ENCODE data around the gene XRCC5. TPM values are rescaled to one million over a fixed set of nuclear protein-coding genes. Genes with fewer than 3 reads are reported as not detected.

Gene XRCC5
- total and polyA plus RNA-seq, 2 of the 8 experiments (the other 6 are each of a cell fraction or from before 2014, with no cell fraction given): 308 to 644 TPM

DNA sequence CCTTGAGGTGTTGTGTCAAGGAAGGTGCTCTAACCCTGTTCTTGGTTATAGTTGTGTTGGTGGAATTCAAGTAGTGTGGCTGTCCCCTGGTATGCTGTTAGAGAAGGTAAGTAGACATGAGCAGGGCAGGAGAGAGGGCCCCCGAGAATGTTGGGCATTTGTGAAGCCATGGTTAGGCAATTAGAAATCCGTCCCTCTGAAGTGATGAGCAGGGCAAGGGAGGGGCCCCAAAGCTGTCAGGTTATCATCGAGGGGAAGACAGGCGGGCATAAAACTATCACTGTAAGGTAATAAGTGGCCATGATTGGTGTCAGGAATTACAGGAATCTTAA, 5.2 kb downstream of the XRCC5 start:
- Histone ChIP-seq H4K91ac (replicated peaks; ENCODE audit: insufficient read length, low read length) (no peak overlapping the region), H2AFZ (ENCODE audit: low read length) (no peak overlapping the region), H3K56ac (replicated peaks; ENCODE audit: insufficient read length, low read depth, low read length) (no peak overlapping the region), H3K4ac (replicated peaks; ENCODE audit: insufficient read length, low read depth, low read length) (peak overlapping the region; percentile 10), H2BK12ac (ENCODE audit: low read depth, low read length) (no peak overlapping the region; the same call in 1 of the 2 replicates), H3K23me2 (ENCODE audit: low read depth, low read length) (no peaks in the 10 kb centered on the region; the same call in 1 of the 2 replicates), H2BK5ac (ENCODE audit: low read depth, low read length) (peak overlapping the region; percentile 35; the same call in 1 of the 2 replicates), H3K4me2 (ENCODE audit: insufficient read depth in 1 of 2, low read depth in 2 of 2, low read length in 2 of 2) (peak overlapping the region; percentile 12 to 50; a peak in 3 of 4 replicates), H4K20me1 (replicated peaks in 1 of 2; ENCODE audit: control insufficient read depth in 1 of 2, insufficient read depth in 2 of 2, low read length in 2 of 2) (peaks cover 0 to 10% of the 10 kb centered on the region in 2 experiments), H2BK15ac (ENCODE audit: low read length) (no peak overlapping the region), H4K5ac (ENCODE audit: insufficient read length, low read depth, low read length) (no peak overlapping the region), H3K23ac (ENCODE audit: insufficient read length) (no peak overlapping the region), H3K79me2 (ENCODE audit: control insufficient read depth in 1 of 2, insufficient read depth in 2 of 2, low read length in 2 of 2) (peaks cover 31 to 85% of the 10 kb centered on the region in 2 experiments), H2BK20ac (ENCODE audit: low read length) (no peak overlapping the region), H3K14ac (ENCODE audit: insufficient read length) (no peak overlapping the region), H2BK120ac (replicated peaks; ENCODE audit: low read depth, low read length) (no peak overlapping the region), H3K79me1 (ENCODE audit: low read depth, low read length) (0 out of 2 replicates have a peak, but pooled peaks cover 3% of the 10 kb centered on the region), H4K8ac (ENCODE audit: extremely low read depth, insufficient read depth, low read length) (no peak overlapping the region), H3K9ac (replicated peaks in 1 of 4; ENCODE audit: extremely low read depth in 1 of 4, low read depth in 3 of 4, low read length in 3 of 4) (peak overlapping the region in 1 of 4 experiments; percentile 30; a peak in 1 of 7 replicates), H3K9me3 (ENCODE audit: insufficient read depth in 2 of 2, low read depth in 1 of 2, low read length in 1 of 2) (no peaks in the 10 kb centered on the region), H3K4me1 (replicated peaks in 1 of 4; ENCODE audit: control insufficient read depth in 3 of 4, insufficient read depth in 4 of 4, low read length in 3 of 4) (peaks cover 6 to 15% (median 10%) of the 10 kb centered on the region in 4 experiments; a peak in 6 of 7 replicates), H3K27ac (ENCODE audit: low read depth, low read length) (peak overlapping the region; percentile 32; the same call in 1 of the 2 replicates), H3K27me3 (replicated peaks in 1 of 4; ENCODE audit: control insufficient read depth in 3 of 4, extremely low read depth in 1 of 4, insufficient read depth in 3 of 4, low read length in 3 of 4) (no peaks in the 10 kb centered on the region), H3K36me3 (ENCODE audit: control insufficient read depth in 2 of 4, insufficient read depth in 4 of 4, low read length in 3 of 4) (peaks cover 34 to 87% (median 65%) of the 10 kb centered on the region in 4 experiments), H3K4me3 (ENCODE audit: extremely low read depth in 1 of 4, insufficient read depth in 2 of 4, low read depth in 3 of 4, low read length in 4 of 4) (no peak overlapping the region), H3K18ac (ENCODE audit: extremely low read depth, low read length) (no peak overlapping the region), H2AK5ac (ENCODE audit: low read depth, low read length) (no peak overlapping the region)
- ChIA-PET CTCF (ENCODE audit: partially characterized antibody) (interaction anchor here (0.7 to 3.7 kb wide), 17 partner anchors 10 to 108 kb away, joined by 3 to 25 read pairs (median 4); no protein-coding TSS in a partner anchor), POLR2A (ENCODE audit: partially characterized antibody) (interaction anchor here (0.6 to 8.5 kb wide), 21 partner anchors 9 to 85 kb away, joined by 3 to 73 read pairs (median 4); partner anchors contain the start of genes PECR and TMEM169)
- TF ChIP-seq, protein P1, sequence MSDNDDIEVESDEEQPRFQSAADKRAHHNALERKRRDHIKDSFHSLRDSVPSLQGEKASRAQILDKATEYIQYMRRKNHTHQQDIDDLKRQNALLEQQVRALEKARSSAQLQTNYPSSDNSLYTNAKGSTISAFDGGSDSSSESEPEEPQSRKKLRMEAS (IDR thresholded peaks at IDR 0.05): no peak
- TF ChIP-seq SIX5 (IDR thresholded peaks at IDR 0.05; ENCODE audit: low read depth, low read length) (no peak), SP1 (IDR thresholded peaks at IDR 0.05; ENCODE audit: low read depth, low read length) (0 out of 2 replicates have a peak, but pooled peaks have one; percentile 21), ASH2L (IDR thresholded peaks at IDR 0.05; ENCODE audit: low read length) (peak; percentile 91), TCF12 (IDR thresholded peaks at IDR 0.05; ENCODE audit: low read depth, low read length) (no peak), CTBP2 (IDR thresholded peaks at IDR 0.05; ENCODE audit: borderline replicate concordance, insufficient read depth, insufficient read length, low read length) (no peak)
- no peak for DNase-seq (ENCODE audit: low read depth in 1 of 2, low spot score in 2 of 2)
- WGBS, 2 experiments (ENCODE audit: extremely low coverage in 1 of 2, insufficient coverage in 1 of 2, insufficient read length in 1 of 2, insufficient replicate concordance in 2 of 2, low coverage in 1 of 2, low lambda C conversion rate in 2 of 2, missing lambda C conversion rate in 1 of 2): 46% methylated on average over 4 of the region's 4 CpGs; no CpG with 5 or more reads in 1 of the 2 experiments
- no peak for FAIRE-seq

Data from H1 (cell line).